Measurements from ENCODE around the gene RIN3.

GRCh38 chr14:92473969-92474535 lies 39.5 kb upstream of the RIN3 start:
- TF ChIP-seq EZH2 (IDR thresholded peaks at IDR 0.05; ENCODE audit: borderline replicate concordance, low read length) (no peak), CTCF (conservative IDR thresholded peaks at IDR 0.05 in 1 of 2, IDR thresholded peaks at IDR 0.05 in 1 of 2; ENCODE audit: extremely low read depth in 1 of 2, insufficient read depth in 1 of 2, low read depth in 1 of 2, low read length in 2 of 2) (no peak)
